Thyroid gland (tissue), 4 donors: ENCODE results near the gene VPS8. TPM values are rescaled to one million over a fixed set of nuclear protein-coding genes. Genes with fewer than 3 reads are reported as not detected.

Source experiments
- DNase-seq, 2 donors: peaks; one replicate each; pipeline ENCODE4 v3.0.0-alpha.2; 2019
- H3K27ac ChIP-seq, 3 donors: fragments of 200-600 bp; sonication (generic); 1 replicate in 2 of 3; 2 replicates in 1 of 3; pipeline ENCODE4 v1.5.1; 2016 to 2019; ENCODE audit warnings: mild to moderate bottlenecking in 1 of 3, moderate library complexity in 1 of 3
- H3K27me3 ChIP-seq: fragments of 200-600 bp; sonication (generic); one replicate; pipeline ENCODE4 v1.5.1; 2019
- H3K36me3 ChIP-seq, 2 donors: fragments of 200-600 bp; sonication (generic); one replicate each; pipeline ENCODE4 v1.5.1; 2016 to 2019
- H3K4me1 ChIP-seq, 2 donors: fragments of 200-600 bp; sonication (generic); one replicate each; pipeline ENCODE4 v1.5.1; 2017 to 2019
- H3K4me3 ChIP-seq, 3 donors: fragments of 200-600 bp; sonication (generic); replicated peaks in 1 of 3; 1 replicate in 2 of 3; 2 replicates in 1 of 3; pipeline ENCODE4 v1.5.1; 2016; ENCODE audit warnings: mild to moderate bottlenecking in 1 of 3
- H3K9me3 ChIP-seq: fragments of 200-600 bp; sonication (generic); one replicate; pipeline ENCODE4 v1.5.1; 2017
- CTCF ChIP-seq, 6 experiments: fragments of 200-600 bp in 3 of 6; fragments of 450-650 bp in 3 of 6; sonication (generic) in 3 of 6; IDR thresholded peaks; one replicate each; pipeline ENCODE4 v1.5.1; 2016 to 2019; ENCODE audit warnings: antibody characterized with exemption in 6 of 6, mild to moderate bottlenecking in 2 of 6, inconsistent platforms in 1 of 6, moderate library complexity in 1 of 6
- POLR2A ChIP-seq, 2 donors: fragments of 450-650 bp; IDR thresholded peaks; one replicate each; pipeline ENCODE4 v1.6.1; 2017; ENCODE audit warnings: antibody characterized with exemption in 2 of 2, mild to moderate bottlenecking in 2 of 2, moderate library complexity in 1 of 2
- WGBS, 2 donors: methylation state at CpG; one replicate each; pipeline ENCODE4 v1.1.5; 2017; 5-methylcytosine and 5-hydroxymethylcytosine counted together
- intact Hi-C: fragments of 100-400 bp; cut with DNase I; formaldehyde crosslinking; loops from one replicate; pipeline ENCODE4 v1.15.1; 2023
- total RNA-seq, 4 donors: library from RNA; depleted of rRNA; stranded (reverse); fragments of >200 nt; gene quantifications; one replicate each; pipeline ENCODE4 v1.2.3, GENCODE V29; 2016

VPS8 gene
- total RNA-seq, 4 donors from 2014 or later: 85.6 to 171 (median 103) TPM

DNA sequence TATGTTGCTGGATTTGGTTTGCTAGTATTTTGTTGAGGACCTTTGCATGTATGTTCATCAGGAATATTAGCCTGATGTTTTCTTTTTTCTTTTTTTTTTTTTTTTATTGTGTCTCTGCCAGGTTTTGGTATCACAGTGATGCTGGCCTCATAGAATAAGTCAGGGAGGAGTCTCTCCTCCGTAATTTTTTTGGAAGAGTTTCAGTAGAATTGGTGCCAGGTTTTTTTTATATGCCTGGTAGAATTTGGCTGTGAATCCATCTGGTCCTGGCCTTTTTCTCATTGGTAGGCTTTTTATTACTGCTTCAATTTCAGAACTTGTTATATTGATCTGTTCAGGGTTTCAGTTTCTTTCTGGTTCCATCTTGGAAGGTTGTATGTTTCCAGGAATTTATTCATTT, 165.8 kb downstream of the VPS8 start:
- no peak for TF ChIP-seq CTCF (IDR thresholded peaks at IDR 0.05)
- TF ChIP-seq POLR2A (IDR thresholded peaks at IDR 0.05): no peak
- Histone ChIP-seq H3K4me1 (no peaks in the 10 kb centered on the region), H3K4me3 (no peak overlapping the region), H3K27ac (no peak overlapping the region), H3K36me3 (peaks cover 5% of the 10 kb centered on the region in 2 donors), H3K9me3 (no peaks in the 10 kb centered on the region), H3K27me3 (no peaks in the 10 kb centered on the region)
- WGBS, 2 donors: 19 to 48% methylated on average over 1 of the region's 1 CpG
- DNase-seq: no peak
- intact Hi-C loops: no loop called here

GRCh38 chr3:184981071-184981470, 169.1 kb downstream of the VPS8 start:
- Histone ChIP-seq H3K27me3 (no peaks in the 10 kb centered on the region), H3K27ac (no peak overlapping the region), H3K4me1 (no peaks in the 10 kb centered on the region), H3K9me3 (no peaks in the 10 kb centered on the region), H3K36me3 (peaks cover 0 to 2% of the 10 kb centered on the region in 2 donors), H3K4me3 (no peak overlapping the region)
- 94 to 97% methylated on average over 3 of the region's 3 CpGs for WGBS, 2 donors
- intact Hi-C loops: no loop called here
- TF ChIP-seq CTCF (IDR thresholded peaks at IDR 0.05): no peak
- TF ChIP-seq POLR2A (IDR thresholded peaks at IDR 0.05): no peak
- no peak for DNase-seq

GRCh38 chr3:184982076-184982475, 170.1 kb downstream of the VPS8 start:
- Histone ChIP-seq H3K36me3 (peaks cover 0 to 2% of the 10 kb centered on the region in 2 donors), H3K9me3 (no peaks in the 10 kb centered on the region), H3K4me1 (no peaks in the 10 kb centered on the region), H3K4me3 (no peak overlapping the region), H3K27me3 (no peaks in the 10 kb centered on the region), H3K27ac (no peak overlapping the region)
- no peak for DNase-seq
- intact Hi-C loops: no loop called here
- 68 to 72% methylated on average over 3 of the region's 3 CpGs for WGBS, 2 donors
- TF ChIP-seq CTCF (IDR thresholded peaks at IDR 0.05) (no peak), POLR2A (IDR thresholded peaks at IDR 0.05) (no peak)

DNA sequence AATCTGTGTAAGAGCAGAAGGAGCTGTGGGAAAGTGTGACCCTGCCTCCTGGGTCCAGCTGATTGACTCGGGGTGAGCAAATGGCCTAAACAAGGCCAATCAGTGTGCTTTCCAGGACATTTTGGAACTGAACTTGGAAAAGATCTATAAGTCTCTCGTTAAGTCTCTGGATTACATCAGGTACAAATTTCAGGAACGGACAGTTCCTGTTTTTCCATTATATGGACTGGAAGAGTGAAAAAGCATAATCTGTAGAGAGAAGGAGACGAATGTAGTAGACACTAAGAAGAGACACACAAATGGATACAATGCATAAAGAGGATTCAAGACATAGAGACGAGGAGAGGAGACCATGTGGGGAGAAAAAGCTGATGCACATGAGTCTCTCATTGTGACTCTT, 173.6 kb downstream of the VPS8 start:
- 92 to 95% methylated on average over 5 of the region's 5 CpGs for WGBS, 2 donors
- Histone ChIP-seq H3K36me3 (peaks cover 0 to 4% of the 10 kb centered on the region in 2 donors), H3K27me3 (no peaks in the 10 kb centered on the region), H3K4me1 (no peaks in the 10 kb centered on the region), H3K27ac (no peak overlapping the region), H3K4me3 (no peak overlapping the region), H3K9me3 (no peaks in the 10 kb centered on the region)
- DNase-seq: no peak
- intact Hi-C loops: no loop called here
- TF ChIP-seq CTCF (IDR thresholded peaks at IDR 0.05): no peak
- no peak for TF ChIP-seq POLR2A (IDR thresholded peaks at IDR 0.05)

DNA sequence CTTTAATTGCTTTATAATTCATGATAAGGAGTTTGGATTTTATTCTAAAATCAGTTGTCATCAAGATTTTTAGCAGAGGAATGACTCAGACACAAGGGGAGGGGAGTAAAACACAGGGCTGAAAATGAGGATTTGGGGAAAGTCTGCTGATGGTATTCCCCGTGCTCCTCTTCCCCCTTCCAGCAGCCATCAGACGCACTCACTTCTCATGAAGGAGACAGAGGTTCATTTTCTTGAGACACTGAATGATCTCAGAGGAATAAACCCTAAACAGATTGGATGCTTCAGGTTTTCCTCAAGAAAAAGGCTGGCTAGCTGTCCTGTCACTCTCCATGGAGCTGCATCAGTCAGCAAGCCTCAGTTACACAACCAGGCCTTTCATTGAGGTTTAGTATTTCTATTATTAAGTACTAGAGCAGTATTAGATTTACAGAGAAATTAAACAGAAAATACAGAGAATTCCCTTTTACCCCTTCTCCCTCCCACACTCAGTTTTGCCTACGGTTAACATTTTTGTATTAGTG, 174.5 kb downstream of the VPS8 start:
- Histone ChIP-seq H3K4me3 (no peak overlapping the region), H3K9me3 (no peaks in the 10 kb centered on the region), H3K27ac (no peak overlapping the region), H3K27me3 (no peaks in the 10 kb centered on the region), H3K4me1 (no peaks in the 10 kb centered on the region), H3K36me3 (peaks cover 0 to 4% of the 10 kb centered on the region in 2 donors)
- WGBS, 2 donors: 87 to 94% methylated on average over 3 of the region's 3 CpGs
- no peak for TF ChIP-seq POLR2A (IDR thresholded peaks at IDR 0.05)
- TF ChIP-seq CTCF (IDR thresholded peaks at IDR 0.05): no peak
- DNase-seq: no peak
- intact Hi-C loops: no loop called here
